ENCODE measurements around the gene SCAMP4. TPM values are rescaled to one million over a fixed set of nuclear protein-coding genes. Genes with fewer than 3 reads are reported as not detected.

SCAMP4 gene
- polyA plus RNA-seq, 4 donors, result 31.3 to 39.4 (median 36.0) TPM

- Histone ChIP-seq H3K27me3 (ENCODE audit: control insufficient read depth in 3 of 3, insufficient read depth in 3 of 3, low read length in 3 of 3) (no peaks in the 10 kb centered on the region), H3K4me3 (ENCODE audit: low read depth in 1 of 3, low read length in 3 of 3) (peak overlapping the region in 1 of 3 donors; percentile 61), H3K36me3 (ENCODE audit: control insufficient read depth in 3 of 3, insufficient read depth in 2 of 3, low read depth in 1 of 3, low read length in 3 of 3) (peaks cover 0 to 65% (median 9%) of the 10 kb centered on the region in 3 donors), H3K4me1 (ENCODE audit: control insufficient read depth in 3 of 3, insufficient read depth in 2 of 3, low read depth in 1 of 3, low read length in 2 of 3) (peaks cover 3 to 22% (median 3%) of the 10 kb centered on the region in 3 donors), H3K9me3 (ENCODE audit: control insufficient read depth in 2 of 2, insufficient read depth in 1 of 2, low read depth in 1 of 2, low read length in 1 of 2) (peaks cover 0 to 4% of the 10 kb centered on the region in 2 donors), H3K27ac (ENCODE audit: low read depth in 1 of 3, low read length in 2 of 3) (no peak overlapping the region)
- FAIRE-seq (no peak), DNase-seq (no peak)
- 61 to 74% (median 73%) methylated on average over 9 to 10 of the region's 10 CpGs for WGBS, 3 donors
Measured at GRCh38 chr19:1909761-1910080, 4.5 kb downstream of the SCAMP4 start.

DNA sequence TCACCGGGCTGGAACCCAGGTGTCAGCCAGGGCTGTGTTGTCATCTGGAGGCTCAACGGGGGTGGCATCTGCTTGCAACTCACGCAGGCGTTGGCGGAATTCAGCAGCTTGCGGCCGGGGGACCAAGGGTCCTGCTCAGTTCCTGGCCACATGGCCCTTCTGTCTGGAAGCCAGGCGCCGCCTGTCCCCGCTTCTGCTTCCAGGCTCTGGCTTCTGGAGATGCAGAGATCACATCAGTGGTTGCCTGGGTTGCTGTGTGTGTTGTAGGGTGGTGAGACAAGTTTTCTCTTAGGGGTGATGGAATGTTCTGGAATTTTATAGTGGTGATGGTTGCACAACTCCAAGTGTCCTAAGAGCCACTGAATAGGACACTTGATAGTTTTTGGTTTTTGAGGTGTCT, 5.0 kb downstream of the SCAMP4 start:
- no peaks in the 10 kb centered on the region for H3K27me3 ChIP-seq (ENCODE audit: control insufficient read depth in 3 of 3, insufficient read depth in 3 of 3, low read length in 3 of 3)
- H3K4me1 ChIP-seq (ENCODE audit: control insufficient read depth in 3 of 3, insufficient read depth in 2 of 3, low read depth in 1 of 3, low read length in 2 of 3), result peaks cover 3 to 19% (median 3%) of the 10 kb centered on the region in 3 donors
- 91 to 98% (median 96%) methylated on average over 10 of the region's 10 CpGs for WGBS, 3 donors
- no peak for FAIRE-seq
- no peak for DNase-seq
- H3K27ac ChIP-seq (ENCODE audit: low read depth in 1 of 3, low read length in 2 of 3), result no peak overlapping the region
- H3K36me3 ChIP-seq (ENCODE audit: control insufficient read depth in 3 of 3, insufficient read depth in 2 of 3, low read depth in 1 of 3, low read length in 3 of 3), result peaks cover 0 to 69% (median 9%) of the 10 kb centered on the region in 3 donors
- H3K4me3 ChIP-seq (ENCODE audit: low read depth in 1 of 3, low read length in 3 of 3), result peak overlapping the region in 1 of 3 donors; percentile 61
- peaks cover 0 to 4% of the 10 kb centered on the region in 2 donors for H3K9me3 ChIP-seq (ENCODE audit: control insufficient read depth in 2 of 2, insufficient read depth in 1 of 2, low read depth in 1 of 2, low read length in 1 of 2)

- H3K4me1 ChIP-seq (ENCODE audit: control insufficient read depth in 3 of 3, insufficient read depth in 2 of 3, low read depth in 1 of 3, low read length in 2 of 3), result peaks cover 3 to 14% (median 3%) of the 10 kb centered on the region in 3 donors
- no peak for FAIRE-seq
- WGBS, 3 donors, result 84 to 92% (median 90%) methylated on average over 13 of the region's 13 CpGs
Measured at GRCh38 chr19:1911098-1911497, 5.9 kb downstream of the SCAMP4 start.

DNA sequence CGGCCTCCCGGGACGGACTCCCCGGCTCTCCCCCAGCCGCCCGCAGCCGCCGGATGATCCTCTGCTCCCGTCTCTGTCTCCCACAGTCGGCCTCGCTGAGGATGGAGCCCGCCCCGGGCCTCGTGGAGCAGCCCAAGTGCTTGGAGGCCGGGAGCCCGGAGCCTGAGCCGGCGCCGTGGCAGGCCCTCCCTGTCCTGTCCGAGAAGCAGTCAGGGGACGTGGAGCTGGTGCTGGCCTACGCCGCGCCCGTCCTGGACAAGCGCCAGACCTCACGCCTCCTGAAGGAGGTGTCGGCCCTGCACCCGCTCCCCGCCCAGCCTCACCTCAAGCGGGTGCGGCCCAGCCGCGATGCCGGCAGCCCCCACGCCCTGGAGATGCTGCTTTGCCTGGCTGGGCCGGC, 6.8 kb downstream of the SCAMP4 start:
- Histone ChIP-seq H3K36me3 (ENCODE audit: control insufficient read depth in 3 of 3, insufficient read depth in 2 of 3, low read depth in 1 of 3, low read length in 3 of 3) (peaks cover 0 to 74% (median 9%) of the 10 kb centered on the region in 3 donors), H3K27me3 (ENCODE audit: control insufficient read depth in 3 of 3, insufficient read depth in 3 of 3, low read length in 3 of 3) (no peaks in the 10 kb centered on the region), H3K27ac (ENCODE audit: low read depth in 1 of 3, low read length in 2 of 3) (no peak overlapping the region), H3K4me3 (ENCODE audit: low read depth in 1 of 3, low read length in 3 of 3) (no peak overlapping the region), H3K9me3 (ENCODE audit: control insufficient read depth in 2 of 2, insufficient read depth in 1 of 2, low read depth in 1 of 2, low read length in 1 of 2) (peaks cover 0 to 4% of the 10 kb centered on the region in 2 donors), H3K4me1 (ENCODE audit: control insufficient read depth in 3 of 3, insufficient read depth in 2 of 3, low read depth in 1 of 3, low read length in 2 of 3) (peaks cover 3 to 13% (median 3%) of the 10 kb centered on the region in 3 donors)
- FAIRE-seq (no peak), DNase-seq (peak in 1 of 2 donors; percentile 66)
- 54 to 82% (median 65%) methylated on average over 31 to 37 of the region's 37 CpGs for whole genome bisulfite sequencing, 3 donors

More at GRCh38 chr19:1911098-1911497, 5.9 kb downstream of the SCAMP4 start:
- peaks cover 0 to 69% (median 9%) of the 10 kb centered on the region in 3 donors for H3K36me3 ChIP-seq (ENCODE audit: control insufficient read depth in 3 of 3, insufficient read depth in 2 of 3, low read depth in 1 of 3, low read length in 3 of 3)
- no peak for DNase-seq
- no peaks in the 10 kb centered on the region for H3K27me3 ChIP-seq (ENCODE audit: control insufficient read depth in 3 of 3, insufficient read depth in 3 of 3, low read length in 3 of 3)
- peak overlapping the region in 1 of 3 donors; percentile 39 for H3K27ac ChIP-seq (ENCODE audit: low read depth in 1 of 3, low read length in 2 of 3)
- H3K4me3 ChIP-seq (ENCODE audit: low read depth in 1 of 3, low read length in 3 of 3), result no peak overlapping the region
- H3K9me3 ChIP-seq (ENCODE audit: control insufficient read depth in 2 of 2, insufficient read depth in 1 of 2, low read depth in 1 of 2, low read length in 1 of 2), result peaks cover 0 to 4% of the 10 kb centered on the region in 2 donors

- DNase-seq (no peak), FAIRE-seq (no peak)
- H3K4me1 ChIP-seq (ENCODE audit: control insufficient read depth in 3 of 3, insufficient read depth in 2 of 3, low read depth in 1 of 3, low read length in 2 of 3), result peaks cover 3% of the 10 kb centered on the region in 3 donors
- peaks cover 0 to 4% of the 10 kb centered on the region in 2 donors for H3K9me3 ChIP-seq (ENCODE audit: control insufficient read depth in 2 of 2, insufficient read depth in 1 of 2, low read depth in 1 of 2, low read length in 1 of 2)
- no peaks in the 10 kb centered on the region for H3K27me3 ChIP-seq (ENCODE audit: control insufficient read depth in 3 of 3, insufficient read depth in 3 of 3, low read length in 3 of 3)
- H3K4me3 ChIP-seq (ENCODE audit: low read depth in 1 of 3, low read length in 3 of 3), result no peak overlapping the region
- no peak overlapping the region for H3K27ac ChIP-seq (ENCODE audit: low read depth in 1 of 3, low read length in 2 of 3)
- WGBS, 3 donors, result 97 to 98% (median 98%) methylated on average over 75 to 77 of the region's 77 CpGs
- peaks cover 3 to 75% (median 9%) of the 10 kb centered on the region in 3 donors for H3K36me3 ChIP-seq (ENCODE audit: control insufficient read depth in 3 of 3, insufficient read depth in 2 of 3, low read depth in 1 of 3, low read length in 3 of 3)
Measured at GRCh38 chr19:1912760-1913505, 7.7 kb downstream of the SCAMP4 start.

DNA sequence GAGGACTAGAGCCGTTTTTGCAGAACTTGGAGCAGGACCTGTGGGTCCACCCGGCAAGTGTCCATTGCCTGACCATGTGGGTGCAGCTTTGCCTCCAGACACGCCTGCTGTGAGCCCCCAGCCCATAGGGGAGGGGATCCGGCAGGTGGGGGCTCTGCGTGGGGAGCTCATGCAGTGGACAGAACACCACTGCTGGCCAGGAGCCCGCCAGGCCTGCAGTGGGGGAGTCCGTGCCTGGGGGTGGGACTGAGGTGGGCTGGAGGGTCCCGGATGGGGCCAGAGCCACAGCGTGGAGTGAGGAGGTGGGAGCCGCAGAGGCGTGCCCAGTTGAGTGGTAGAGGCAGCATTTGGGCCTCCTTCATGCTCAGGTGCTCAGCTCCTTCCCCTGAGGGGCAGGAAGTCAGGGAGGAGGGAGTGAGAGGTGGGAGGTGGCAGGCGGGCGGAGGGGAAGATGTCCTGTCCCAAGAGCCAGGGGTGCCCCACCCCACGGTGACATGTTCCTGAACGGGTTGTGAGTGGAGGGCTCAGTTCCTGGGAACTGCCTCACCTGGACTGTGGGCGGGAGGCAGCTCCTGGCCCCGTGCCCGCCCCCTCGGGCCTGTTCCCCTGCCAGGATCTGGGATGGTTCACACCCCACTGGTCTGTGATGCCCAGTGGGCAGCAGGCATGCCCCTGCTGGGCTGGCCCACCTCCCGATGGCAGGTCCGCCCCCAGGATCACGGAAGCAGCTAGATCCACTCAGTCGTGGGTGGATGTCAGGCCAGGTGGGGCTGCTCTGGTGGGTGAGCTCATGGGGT, 8.8 kb downstream of the SCAMP4 start:
- H3K9me3 ChIP-seq (ENCODE audit: control insufficient read depth in 2 of 2, insufficient read depth in 1 of 2, low read depth in 1 of 2, low read length in 1 of 2), result peaks cover 0 to 4% of the 10 kb centered on the region in 2 donors
- H3K4me1 ChIP-seq (ENCODE audit: control insufficient read depth in 3 of 3, insufficient read depth in 2 of 3, low read depth in 1 of 3, low read length in 2 of 3), result peaks cover 0 to 3% (median 2%) of the 10 kb centered on the region in 3 donors
- H3K4me3 ChIP-seq (ENCODE audit: low read depth in 1 of 3, low read length in 3 of 3), result no peak overlapping the region
- WGBS, 3 donors, result 80 to 87% (median 84%) methylated on average over 20 to 23 of the region's 23 CpGs
- DNase-seq (no peak), FAIRE-seq (no peak)
- H3K27ac ChIP-seq (ENCODE audit: low read depth in 1 of 3, low read length in 2 of 3), result no peak overlapping the region
- H3K36me3 ChIP-seq (ENCODE audit: control insufficient read depth in 3 of 3, insufficient read depth in 2 of 3, low read depth in 1 of 3, low read length in 3 of 3), result peaks cover 3 to 77% (median 9%) of the 10 kb centered on the region in 3 donors
- H3K27me3 ChIP-seq (ENCODE audit: control insufficient read depth in 3 of 3, insufficient read depth in 3 of 3, low read length in 3 of 3), result no peaks in the 10 kb centered on the region

DNA sequence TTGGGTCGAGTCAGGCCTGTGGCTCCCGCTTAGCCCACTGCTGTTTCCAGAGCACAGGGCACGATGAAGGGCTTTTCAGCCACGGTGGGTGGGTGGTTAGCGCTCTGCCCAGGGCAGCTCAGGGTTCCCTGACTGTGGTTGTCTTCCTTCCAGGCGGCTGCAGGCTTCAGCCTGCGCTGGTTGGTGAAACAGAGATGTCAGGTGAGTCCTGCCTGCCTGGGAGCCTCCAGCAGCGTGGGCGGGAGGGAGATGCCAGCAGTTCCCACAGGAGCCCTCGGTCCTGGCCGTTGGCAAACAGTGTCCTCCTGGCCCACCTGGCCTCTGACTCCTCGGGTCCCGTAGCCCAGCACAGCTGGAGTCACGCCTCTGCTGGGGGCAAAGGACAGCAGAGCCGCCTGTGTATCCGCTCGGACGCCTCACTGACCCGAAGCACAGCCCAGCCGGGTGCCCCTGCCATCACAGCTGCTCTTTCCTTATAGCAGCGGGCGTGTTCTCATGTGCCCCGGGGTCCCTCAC, 9.7 kb downstream of the SCAMP4 start:
- no peak overlapping the region for H3K27ac ChIP-seq (ENCODE audit: low read depth in 1 of 3, low read length in 2 of 3)
- no peak overlapping the region for H3K4me3 ChIP-seq (ENCODE audit: low read depth in 1 of 3, low read length in 3 of 3)
- 79 to 91% (median 84%) methylated on average over 22 to 23 of the region's 23 CpGs for WGBS, 3 donors
- H3K9me3 ChIP-seq (ENCODE audit: control insufficient read depth in 2 of 2, insufficient read depth in 1 of 2, low read depth in 1 of 2, low read length in 1 of 2), result peaks cover 0 to 1% of the 10 kb centered on the region in 2 donors
- no peaks in the 10 kb centered on the region for H3K27me3 ChIP-seq (ENCODE audit: control insufficient read depth in 3 of 3, insufficient read depth in 3 of 3, low read length in 3 of 3)
- no peaks in the 10 kb centered on the region for H3K4me1 ChIP-seq (ENCODE audit: control insufficient read depth in 3 of 3, insufficient read depth in 2 of 3, low read depth in 1 of 3, low read length in 2 of 3)
- FAIRE-seq (no peak), DNase-seq (no peak)
- H3K36me3 ChIP-seq (ENCODE audit: control insufficient read depth in 3 of 3, insufficient read depth in 2 of 3, low read depth in 1 of 3, low read length in 3 of 3), result peaks cover 3 to 75% (median 9%) of the 10 kb centered on the region in 3 donors

DNA sequence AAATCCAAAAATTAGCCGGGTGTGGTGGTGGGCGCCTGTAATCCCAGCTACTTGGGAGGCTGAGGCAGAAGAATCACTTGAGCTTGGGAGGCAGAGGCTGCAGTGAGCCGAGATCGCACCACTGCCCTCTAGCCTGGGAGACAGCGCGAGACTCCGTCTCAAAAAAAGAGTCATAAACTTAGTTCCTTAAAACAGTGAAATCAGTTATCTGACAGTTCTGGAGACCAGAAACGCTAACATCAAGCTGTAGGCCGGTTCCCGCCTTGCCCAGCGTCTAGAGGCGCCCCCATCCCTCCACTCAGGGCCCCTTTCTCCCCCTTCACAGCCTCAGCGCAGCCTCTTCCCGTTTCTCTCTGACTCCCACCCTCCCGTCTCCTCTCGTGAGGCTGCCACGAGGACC, 11.9 kb downstream of the SCAMP4 start:
- no peak for DNase-seq
- Histone ChIP-seq H3K9me3 (ENCODE audit: control insufficient read depth in 2 of 2, insufficient read depth in 1 of 2, low read depth in 1 of 2, low read length in 1 of 2) (no peaks in the 10 kb centered on the region), H3K4me3 (ENCODE audit: low read depth in 1 of 3, low read length in 3 of 3) (no peak overlapping the region), H3K27ac (ENCODE audit: low read depth in 1 of 3, low read length in 2 of 3) (no peak overlapping the region), H3K4me1 (ENCODE audit: control insufficient read depth in 3 of 3, insufficient read depth in 2 of 3, low read depth in 1 of 3, low read length in 2 of 3) (no peaks in the 10 kb centered on the region), H3K36me3 (ENCODE audit: control insufficient read depth in 3 of 3, insufficient read depth in 2 of 3, low read depth in 1 of 3, low read length in 3 of 3) (peaks cover 3 to 86% (median 13%) of the 10 kb centered on the region in 3 donors), H3K27me3 (ENCODE audit: control insufficient read depth in 3 of 3, insufficient read depth in 3 of 3, low read length in 3 of 3) (no peaks in the 10 kb centered on the region)
- FAIRE-seq, result no peak
- 83 to 92% (median 88%) methylated on average over 17 of the region's 17 CpGs for WGBS, 3 donors
